Measurements from ENCODE around the gene ZNF426. TPM values are rescaled to one million over a fixed set of nuclear protein-coding genes. Genes with fewer than 3 reads are reported as not detected.

ZNF426 gene
- total and polyA plus RNA-seq, 2 donors (not counting 3 experiments of a cell fraction or from before 2014, with no cell fraction given), result 2.4 to 16.1 TPM

DNA sequence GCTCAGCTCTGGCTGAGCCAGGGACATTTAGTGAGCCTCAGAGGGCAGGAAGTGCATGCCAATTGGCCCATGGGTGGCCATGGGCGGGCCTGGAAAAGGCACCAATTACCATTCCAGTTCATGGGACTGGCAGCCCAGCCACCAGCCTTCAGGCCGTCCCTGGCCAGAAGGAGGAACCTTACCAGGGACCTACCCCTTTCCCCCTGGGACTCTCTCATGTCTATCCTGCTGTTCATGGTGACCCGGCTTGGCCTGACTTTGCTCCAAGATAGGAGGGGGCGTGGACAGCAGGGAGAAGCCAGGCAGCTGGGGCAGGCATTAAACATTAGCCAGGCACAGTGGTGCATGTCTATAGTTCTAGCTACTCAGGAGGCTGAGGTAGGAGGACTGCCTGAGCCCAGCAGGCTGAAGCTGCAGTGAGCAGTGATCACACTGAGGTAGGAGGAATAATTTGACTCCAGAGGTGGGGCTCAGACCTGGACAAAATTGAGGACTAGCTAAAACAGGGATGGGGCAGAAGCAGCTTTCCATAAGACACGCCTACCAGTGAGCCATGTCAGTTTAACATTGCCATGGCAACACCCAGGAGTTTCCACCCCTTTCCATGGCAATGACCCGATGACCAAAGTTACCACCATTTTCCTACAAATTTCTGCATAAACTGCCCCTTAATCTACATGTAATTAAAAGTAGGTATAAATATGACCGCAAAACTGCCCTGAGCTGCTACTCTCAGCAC is 14.3 kb upstream of the ZNF426 start:
- TF ChIP-seq FOS (IDR thresholded peaks at IDR 0.05; ENCODE audit: borderline replicate concordance, insufficient read depth, low read length) (no peak), EZH2 (IDR thresholded peaks at IDR 0.05; ENCODE audit: borderline replicate concordance, low read depth, low read length, severe bottlenecking) (no peak), POLR2A (IDR thresholded peaks at IDR 0.05; ENCODE audit: low read depth, low read length) (no peak), POLR2AphosphoS5 (IDR thresholded peaks at IDR 0.05; ENCODE audit: insufficient read depth, low read depth, low read length) (no peak)
- TF ChIP-seq, protein P1, sequence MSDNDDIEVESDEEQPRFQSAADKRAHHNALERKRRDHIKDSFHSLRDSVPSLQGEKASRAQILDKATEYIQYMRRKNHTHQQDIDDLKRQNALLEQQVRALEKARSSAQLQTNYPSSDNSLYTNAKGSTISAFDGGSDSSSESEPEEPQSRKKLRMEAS (IDR thresholded peaks at IDR 0.05; ENCODE audit: insufficient read depth, insufficient read length), result no peak
- TF ChIP-seq, protein P2, sequence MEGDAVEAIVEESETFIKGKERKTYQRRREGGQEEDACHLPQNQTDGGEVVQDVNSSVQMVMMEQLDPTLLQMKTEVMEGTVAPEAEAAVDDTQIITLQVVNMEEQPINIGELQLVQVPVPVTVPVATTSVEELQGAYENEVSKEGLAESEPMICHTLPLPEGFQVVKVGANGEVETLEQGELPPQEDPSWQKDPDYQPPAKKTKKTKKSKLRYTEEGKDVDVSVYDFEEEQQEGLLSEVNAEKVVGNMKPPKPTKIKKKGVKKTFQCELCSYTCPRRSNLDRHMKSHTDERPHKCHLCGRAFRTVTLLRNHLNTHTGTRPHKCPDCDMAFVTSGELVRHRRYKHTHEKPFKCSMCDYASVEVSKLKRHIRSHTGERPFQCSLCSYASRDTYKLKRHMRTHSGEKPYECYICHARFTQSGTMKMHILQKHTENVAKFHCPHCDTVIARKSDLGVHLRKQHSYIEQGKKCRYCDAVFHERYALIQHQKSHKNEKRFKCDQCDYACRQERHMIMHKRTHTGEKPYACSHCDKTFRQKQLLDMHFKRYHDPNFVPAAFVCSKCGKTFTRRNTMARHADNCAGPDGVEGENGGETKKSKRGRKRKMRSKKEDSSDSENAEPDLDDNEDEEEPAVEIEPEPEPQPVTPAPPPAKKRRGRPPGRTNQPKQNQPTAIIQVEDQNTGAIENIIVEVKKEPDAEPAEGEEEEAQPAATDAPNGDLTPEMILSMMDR (IDR thresholded peaks at IDR 0.05; ENCODE audit: extremely low read depth in 1 of 2, insufficient read depth in 1 of 2, low read depth in 1 of 2, low read length in 2 of 2), result no peak
- dilution Hi-C loops (cut with MboI; ENCODE audit: extremely low pct_ligation_motif_present, low sequenced_read_pairs), result no loop called here
- Histone ChIP-seq H3K9me1 (replicated peaks; ENCODE audit: control insufficient read depth, extremely low read depth, insufficient read depth, low read length) (no peaks in the 10 kb centered on the region), H3K27ac (ENCODE audit: insufficient read depth, low read depth, low read length) (no peak overlapping the region), H3K27me3 (ENCODE audit: control insufficient read depth in 2 of 2, insufficient read depth in 2 of 2, low read length in 2 of 2) (no peaks in the 10 kb centered on the region), H3K9me3 (replicated peaks; ENCODE audit: control insufficient read depth, insufficient read depth, low read length) (no peaks in the 10 kb centered on the region), H3K36me3 (ENCODE audit: control insufficient read depth in 2 of 2, extremely low read depth in 1 of 2, insufficient read depth in 2 of 2, low read length in 2 of 2) (no peaks in the 10 kb centered on the region), H3K9ac (replicated peaks; ENCODE audit: extremely low read depth, insufficient read depth, low read length) (no peak overlapping the region), H3K4me1 (ENCODE audit: control insufficient read depth, extremely low read depth, insufficient read depth, low read length) (no peaks in the 10 kb centered on the region), H3K79me2 (ENCODE audit: control insufficient read depth, insufficient read depth, low read length) (no peaks in the 10 kb centered on the region), H2AFZ (ENCODE audit: low read depth, low read length) (no peak overlapping the region), H3K4me2 (ENCODE audit: insufficient read depth, low read length) (no peak overlapping the region), H4K20me1 (replicated peaks; ENCODE audit: control insufficient read depth, extremely low read depth, insufficient read depth, low read length) (no peaks in the 10 kb centered on the region), H3K4me3 (replicated peaks in 1 of 3; ENCODE audit: insufficient read depth in 1 of 3, low read depth in 1 of 3, low read length in 3 of 3) (no peak overlapping the region)
- CTCF ChIA-PET, result interaction anchor here (0.6 to 1.1 kb wide), 2 partner anchors 25 to 348 kb away, joined by 3 read pairs; no protein-coding TSS in a partner anchor
- DNase-seq (ENCODE audit: low read depth, low spot score), result no peak
- POLR2A ChIA-PET, result no interaction called here
- FAIRE-seq, result no peak
- intact Hi-C loops (cut with micrococcal nuclease), result no loop called here
- BruUV-seq (replicated peaks), result no TSS peak

All from endothelial cell of umbilical vein (primary cell).